OCI-LY3 (cell line): ENCODE data around the gene ZMYND11.

Source experiments
- EZH2phosphoT487 ChIP-seq: fragments of 200-600 bp; shearing (Covaris generic); IDR thresholded peaks from 2 replicates; pipeline ENCODE4 v1.6.1; 2018; ENCODE audit warnings: antibody characterized with exemption, mixed run types, low read depth
- TF ChIP-seq, protein P1 (sequence below): fragments of 200-600, 300-600 bp; sonication (generic); IDR thresholded peaks from 2 replicates; pipeline ENCODE4 v1.5.1; 2014; ENCODE audit warnings: antibody characterized with exemption, low read length, low read depth

GRCh38 chr10:271201-271600, 135.9 kb downstream of the ZMYND11 start:
- TF ChIP-seq EZH2phosphoT487 = no peak
- TF ChIP-seq, protein P1, sequence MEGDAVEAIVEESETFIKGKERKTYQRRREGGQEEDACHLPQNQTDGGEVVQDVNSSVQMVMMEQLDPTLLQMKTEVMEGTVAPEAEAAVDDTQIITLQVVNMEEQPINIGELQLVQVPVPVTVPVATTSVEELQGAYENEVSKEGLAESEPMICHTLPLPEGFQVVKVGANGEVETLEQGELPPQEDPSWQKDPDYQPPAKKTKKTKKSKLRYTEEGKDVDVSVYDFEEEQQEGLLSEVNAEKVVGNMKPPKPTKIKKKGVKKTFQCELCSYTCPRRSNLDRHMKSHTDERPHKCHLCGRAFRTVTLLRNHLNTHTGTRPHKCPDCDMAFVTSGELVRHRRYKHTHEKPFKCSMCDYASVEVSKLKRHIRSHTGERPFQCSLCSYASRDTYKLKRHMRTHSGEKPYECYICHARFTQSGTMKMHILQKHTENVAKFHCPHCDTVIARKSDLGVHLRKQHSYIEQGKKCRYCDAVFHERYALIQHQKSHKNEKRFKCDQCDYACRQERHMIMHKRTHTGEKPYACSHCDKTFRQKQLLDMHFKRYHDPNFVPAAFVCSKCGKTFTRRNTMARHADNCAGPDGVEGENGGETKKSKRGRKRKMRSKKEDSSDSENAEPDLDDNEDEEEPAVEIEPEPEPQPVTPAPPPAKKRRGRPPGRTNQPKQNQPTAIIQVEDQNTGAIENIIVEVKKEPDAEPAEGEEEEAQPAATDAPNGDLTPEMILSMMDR = no peak
